ENCODE data around the gene PPP1R14D. TPM values are rescaled to one million over a fixed set of nuclear protein-coding genes. Genes with fewer than 3 reads are reported as not detected.

The PPP1R14D gene
- total RNA-seq, 2 experiments from 2014 or later: not detected

DNA sequence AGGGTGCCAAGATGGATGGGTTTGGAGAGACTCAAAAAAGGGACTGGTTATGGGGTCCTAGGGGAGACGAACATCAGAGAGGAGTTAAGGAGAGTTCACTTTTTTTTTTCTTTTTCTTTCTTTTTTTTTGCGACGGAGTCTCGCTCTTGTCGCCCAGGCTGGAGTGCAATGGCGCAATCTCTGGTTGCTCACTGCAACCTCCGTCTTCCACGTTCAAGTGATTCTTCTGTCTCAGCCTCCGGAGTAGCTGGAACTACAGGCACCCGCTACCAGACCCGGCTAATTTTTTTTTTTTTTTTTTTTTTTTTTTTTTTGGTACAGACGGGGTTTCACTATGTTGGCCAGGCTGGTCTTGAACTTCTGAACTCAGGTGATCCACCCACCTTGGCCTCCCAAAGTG lies 16.5 kb upstream of the PPP1R14D start:
- intact Hi-C loops (cut with DNase I, micrococcal nuclease): no loop called here
- peak overlapping the region; percentile 61 for H3K4me3 ChIP-seq (ENCODE audit: low read length)
- no peaks in the 10 kb centered on the region for H3K36me3 Mint-ChIP-seq (ENCODE audit: low read depth)

DNA sequence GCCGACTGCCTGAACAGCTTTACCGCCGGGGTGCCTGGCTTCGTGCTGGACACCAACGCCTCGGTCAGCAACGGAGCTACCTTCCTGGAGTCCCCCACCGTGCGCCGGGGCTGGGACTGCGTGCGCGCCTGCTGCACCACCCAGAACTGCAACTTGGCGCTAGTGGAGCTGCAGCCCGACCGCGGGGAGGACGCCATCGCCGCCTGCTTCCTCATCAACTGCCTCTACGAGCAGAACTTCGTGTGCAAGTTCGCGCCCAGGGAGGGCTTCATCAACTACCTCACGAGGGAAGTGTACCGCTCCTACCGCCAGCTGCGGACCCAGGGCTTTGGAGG lies 16.2 kb upstream of the PPP1R14D start:
- Histone ChIP-seq H3K36me3 (ENCODE audit: insufficient read depth, low read length) (no peaks in the 10 kb centered on the region), H3K27ac (ENCODE audit: low read depth in 1 of 2, low read length in 2 of 2) (no peak overlapping the region), H3K4me3 (ENCODE audit: low read length) (peak overlapping the region; percentile 61), H3K4me1 (ENCODE audit: insufficient read depth, low read length) (peaks cover 42% of the 10 kb centered on the region), H3K9me3 (ENCODE audit: control insufficient read depth in 1 of 2, insufficient read depth in 1 of 2, low read length in 2 of 2) (no peaks in the 10 kb centered on the region), H3K27me3 (ENCODE audit: control insufficient read depth in 1 of 2, insufficient read depth in 2 of 2, low read length in 2 of 2) (peaks cover 0 to 10% of the 10 kb centered on the region in 2 experiments)
- peaks cover 9% of the 10 kb centered on the region for H3K27me3 Mint-ChIP-seq
- H3K27ac Mint-ChIP-seq: peak overlapping the region; percentile 51
- TF ChIP-seq, protein P1, sequence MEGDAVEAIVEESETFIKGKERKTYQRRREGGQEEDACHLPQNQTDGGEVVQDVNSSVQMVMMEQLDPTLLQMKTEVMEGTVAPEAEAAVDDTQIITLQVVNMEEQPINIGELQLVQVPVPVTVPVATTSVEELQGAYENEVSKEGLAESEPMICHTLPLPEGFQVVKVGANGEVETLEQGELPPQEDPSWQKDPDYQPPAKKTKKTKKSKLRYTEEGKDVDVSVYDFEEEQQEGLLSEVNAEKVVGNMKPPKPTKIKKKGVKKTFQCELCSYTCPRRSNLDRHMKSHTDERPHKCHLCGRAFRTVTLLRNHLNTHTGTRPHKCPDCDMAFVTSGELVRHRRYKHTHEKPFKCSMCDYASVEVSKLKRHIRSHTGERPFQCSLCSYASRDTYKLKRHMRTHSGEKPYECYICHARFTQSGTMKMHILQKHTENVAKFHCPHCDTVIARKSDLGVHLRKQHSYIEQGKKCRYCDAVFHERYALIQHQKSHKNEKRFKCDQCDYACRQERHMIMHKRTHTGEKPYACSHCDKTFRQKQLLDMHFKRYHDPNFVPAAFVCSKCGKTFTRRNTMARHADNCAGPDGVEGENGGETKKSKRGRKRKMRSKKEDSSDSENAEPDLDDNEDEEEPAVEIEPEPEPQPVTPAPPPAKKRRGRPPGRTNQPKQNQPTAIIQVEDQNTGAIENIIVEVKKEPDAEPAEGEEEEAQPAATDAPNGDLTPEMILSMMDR (IDR thresholded peaks at IDR 0.05): no peak
- H3K4me1 Mint-ChIP-seq (ENCODE audit: low read depth): peaks cover 34% of the 10 kb centered on the region
- DNase-seq (peak in 11 of 14 experiments; percentile 9 to 59 (median 29)), ATAC-seq (ENCODE audit: poor library complexity) (peak; percentile 68)
- no peaks in the 10 kb centered on the region for H3K9me3 Mint-ChIP-seq
- POLR2A ChIA-PET: interaction anchor here (0.6 to 1.4 kb wide), 3 partner anchors 44 to 150 kb away, joined by 3 to 7 read pairs (median 7); partner anchors contain the start of genes RAD51 and VPS18
- intact Hi-C loops (cut with DNase I, micrococcal nuclease): no loop called here
- peak overlapping the region; percentile 87 for H3K4me3 Mint-ChIP-seq
- CTCF ChIA-PET: interaction anchor here (1.0 kb wide), 1 partner anchor 13 kb away, joined by 5 read pairs; no protein-coding TSS in a partner anchor
- no peaks in the 10 kb centered on the region for H3K36me3 Mint-ChIP-seq (ENCODE audit: low read depth)

More for the DNA sequence above, 16.5 kb upstream of the PPP1R14D start:
- Histone ChIP-seq H3K4me1 (ENCODE audit: insufficient read depth, low read length) (peaks cover 42% of the 10 kb centered on the region), H3K9me3 (ENCODE audit: control insufficient read depth in 1 of 2, insufficient read depth in 1 of 2, low read length in 2 of 2) (no peaks in the 10 kb centered on the region), H3K27me3 (ENCODE audit: control insufficient read depth in 1 of 2, insufficient read depth in 2 of 2, low read length in 2 of 2) (peaks cover 0 to 10% of the 10 kb centered on the region in 2 experiments), H3K36me3 (ENCODE audit: insufficient read depth, low read length) (no peaks in the 10 kb centered on the region), H3K27ac (ENCODE audit: low read depth in 1 of 2, low read length in 2 of 2) (no peak overlapping the region)
- peak overlapping the region; percentile 51 for H3K27ac Mint-ChIP-seq
- TF ChIP-seq, protein P1 (IDR thresholded peaks at IDR 0.05): no peak
- ChIA-PET CTCF (interaction anchor here (0.7 to 1.0 kb wide), 2 partner anchors 13 to 49 kb away, joined by 5 read pairs; partner anchors contain the start of gene VPS18), POLR2A (interaction anchor here (0.6 to 1.4 kb wide), 3 partner anchors 45 to 152 kb away, joined by 3 to 7 read pairs (median 3); partner anchors contain the start of gene VPS18)
- H3K4me1 Mint-ChIP-seq (ENCODE audit: low read depth): peaks cover 34% of the 10 kb centered on the region
- DNase-seq (no peak), ATAC-seq (ENCODE audit: poor library complexity) (no peak)
- peak overlapping the region; percentile 87 for H3K4me3 Mint-ChIP-seq
- no peaks in the 10 kb centered on the region for H3K9me3 Mint-ChIP-seq
- H3K27me3 Mint-ChIP-seq: peaks cover 9% of the 10 kb centered on the region

DNA sequence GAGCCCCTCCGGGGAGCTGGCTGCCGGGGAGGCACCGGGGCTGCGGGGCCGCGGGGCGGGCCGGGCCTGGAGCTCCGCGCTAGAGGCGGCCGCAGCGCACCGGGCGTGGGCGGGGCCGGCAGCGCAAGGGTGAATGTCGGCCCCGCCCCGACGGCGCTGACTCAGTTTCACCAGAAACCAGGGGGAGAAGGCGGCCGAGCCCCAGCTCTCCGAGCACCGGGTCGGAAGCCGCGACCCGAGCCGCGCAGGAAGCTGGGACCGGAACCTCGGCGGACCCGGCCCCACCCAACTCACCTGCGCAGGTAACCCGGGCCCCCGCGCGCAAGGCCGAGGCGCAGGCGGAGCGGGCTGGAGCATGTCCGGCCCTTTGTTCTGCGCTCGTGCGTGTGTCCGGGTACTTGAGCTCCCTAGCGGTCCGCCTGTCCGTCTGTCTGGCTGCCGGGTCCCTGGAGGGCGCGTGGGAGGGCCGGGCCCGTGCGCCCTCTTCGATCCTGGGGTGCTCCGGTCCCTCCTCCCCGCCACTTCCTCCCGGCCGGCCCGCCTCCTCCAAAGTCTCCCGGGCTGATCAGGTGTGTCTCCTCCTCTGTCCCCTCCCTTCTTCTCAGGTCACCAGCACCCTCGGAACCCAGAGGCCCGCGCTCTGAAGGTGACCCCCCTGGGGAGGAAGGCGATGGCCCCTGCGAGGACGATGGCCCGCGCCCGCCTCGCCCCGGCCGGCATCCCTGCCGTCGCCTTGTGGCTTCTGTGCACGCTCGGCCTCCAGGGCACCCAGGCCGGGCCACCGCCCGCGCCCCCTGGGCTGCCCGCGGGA lies 15.6 kb upstream of the PPP1R14D start, which contains the start of gene SPINT1:
SPINT1 (plus strand) TSS at position 164 of the 811 bp plus-strand sequence; CDS start at position 671, 507 bp downstream.
- intact Hi-C loops (cut with DNase I, micrococcal nuclease): no loop called here
- TF ChIP-seq, protein P1 (IDR thresholded peaks at IDR 0.05): no peak
- Mint-ChIP-seq H3K4me1 (ENCODE audit: low read depth) (peaks cover 34% of the 10 kb centered on the region), H3K27me3 (peaks cover 9% of the 10 kb centered on the region), H3K4me3 (peak within 1 kb of the TSS; percentile 87), H3K27ac (peak within 1 kb of the TSS; percentile 51), H3K36me3 (ENCODE audit: low read depth) (no peaks in the 10 kb centered on the region), H3K9me3 (no peaks in the 10 kb centered on the region)
- ChIA-PET POLR2A (interaction anchor here (1.2 to 1.4 kb wide), 3 partner anchors 14 to 150 kb away, joined by 6 to 7 read pairs (median 7); partner anchors contain the start of genes RAD51 and VPS18), CTCF (interaction anchor here (1.0 kb wide), 1 partner anchor 14 kb away, joined by 5 read pairs; no protein-coding TSS in a partner anchor)
- Histone ChIP-seq H3K4me1 (ENCODE audit: insufficient read depth, low read length) (peaks cover 42% of the 10 kb centered on the region), H3K36me3 (ENCODE audit: insufficient read depth, low read length) (no peaks in the 10 kb centered on the region), H3K27me3 (ENCODE audit: control insufficient read depth in 1 of 2, insufficient read depth in 2 of 2, low read length in 2 of 2) (peaks cover 0 to 10% of the 10 kb centered on the region in 2 experiments), H3K9me3 (ENCODE audit: control insufficient read depth in 1 of 2, insufficient read depth in 1 of 2, low read length in 2 of 2) (no peaks in the 10 kb centered on the region), H3K4me3 (ENCODE audit: low read length) (peak within 1 kb of the TSS; percentile 61), H3K27ac (ENCODE audit: low read depth in 1 of 2, low read length in 2 of 2) (no peak within 1 kb of the TSS)
- DNase-seq (peak in 10 of 14 experiments; percentile 6 to 60 (median 34)), ATAC-seq (ENCODE audit: poor library complexity) (peak; percentile 65)

All from CD4-positive, alpha-beta T cell (primary cell).